ENCODE results near the gene C20orf141.
"Not testable (repeated sequence)": the region's sequence is repeated elsewhere in the genome, so short reads cannot be mapped to it uniquely, and the experiment has no call there.

The C20orf141 gene

GRCh38 chr20:2820896-2821869 is 6.4 kb downstream of the C20orf141 start:
- no peak for DNase-seq (ENCODE audit: low spot score)

- peak; percentile 30 for DNase-seq (ENCODE audit: low spot score)
These were observed 7.3 kb downstream of the C20orf141 start for GRCh38 chr20:2822073-2822472.

GRCh38 chr20:2825761-2826160 is 11.0 kb downstream of the C20orf141 start:
- DNase-seq (ENCODE audit: low spot score): peak; percentile 21

GRCh38 chr20:2826655-2827054 is 11.9 kb downstream of the C20orf141 start:
- no peak for DNase-seq (ENCODE audit: low spot score)

- DNase-seq (ENCODE audit: low spot score): no peak
These were observed 14.6 kb downstream of the C20orf141 start for GRCh38 chr20:2829376-2829775.

GRCh38 chr20:2831206-2831605 is 16.4 kb downstream of the C20orf141 start:
- DNase-seq (ENCODE audit: low spot score): not testable (repeated sequence)

GRCh38 chr20:2833761-2834160 is 19.0 kb downstream of the C20orf141 start:
- DNase-seq (ENCODE audit: low spot score): no peak

GRCh38 chr20:2834401-2835110 is 19.8 kb downstream of the C20orf141 start:
- DNase-seq (ENCODE audit: low spot score): no peak

GRCh38 chr20:2835331-2835796 is 20.6 kb downstream of the C20orf141 start:
- no peak for DNase-seq (ENCODE audit: low spot score)

- no peak for DNase-seq (ENCODE audit: low spot score)
These were observed 21.2 kb downstream of the C20orf141 start for GRCh38 chr20:2836035-2836434.

- no peak for DNase-seq (ENCODE audit: low spot score)
These were observed 22.6 kb downstream of the C20orf141 start for GRCh38 chr20:2837221-2837960.

GRCh38 chr20:2838170-2838797 is 23.5 kb downstream of the C20orf141 start:
- no peak for DNase-seq (ENCODE audit: low spot score)

- no peak for DNase-seq (ENCODE audit: low spot score)
These were observed 24.3 kb downstream of the C20orf141 start for GRCh38 chr20:2838847-2839671.

GRCh38 chr20:2839732-2840137 is 24.9 kb downstream of the C20orf141 start:
- DNase-seq (ENCODE audit: low spot score): no peak

GRCh38 chr20:2840138-2840966 is 25.6 kb downstream of the C20orf141 start, which contains the start of the genes PCED1A and VPS16:
Gene PCED1A, minus strand, starts transcription at chr20:2840655. Its CDS starts 743 bp downstream, at chr20:2839912.
Gene VPS16, plus strand, starts transcription at chr20:2840745. Its CDS starts 30 bp downstream, at chr20:2840775.
- DNase-seq (ENCODE audit: low spot score): peak; percentile 94

GRCh38 chr20:2840967-2841531 is 26.3 kb downstream of the C20orf141 start:
- DNase-seq (ENCODE audit: low spot score): peak; percentile 54

GRCh38 chr20:2845607-2846006 is 30.8 kb downstream of the C20orf141 start:
- DNase-seq (ENCODE audit: low spot score): no peak

- no peak for DNase-seq (ENCODE audit: low spot score)
These were observed 31.9 kb downstream of the C20orf141 start for GRCh38 chr20:2846698-2847097.

GRCh38 chr20:2847802-2848201 is 33.0 kb downstream of the C20orf141 start:
- no peak for DNase-seq (ENCODE audit: low spot score)

Data from SW480 (cell line).